Measurements from ENCODE around the gene GABRG3. TPM values are rescaled to one million over a fixed set of nuclear protein-coding genes. Genes with fewer than 3 reads are reported as not detected.
"Not testable (repeated sequence)": the region's sequence is repeated elsewhere in the genome, so short reads cannot be mapped to it uniquely, and the experiment has no call there.

GABRG3 gene
- total and polyA plus RNA-seq, 9 of the 15 experiments (the other 6 are each of a cell fraction or from before 2014, with no cell fraction given): 4.0 to 15.1 (median 11.2) TPM

DNA sequence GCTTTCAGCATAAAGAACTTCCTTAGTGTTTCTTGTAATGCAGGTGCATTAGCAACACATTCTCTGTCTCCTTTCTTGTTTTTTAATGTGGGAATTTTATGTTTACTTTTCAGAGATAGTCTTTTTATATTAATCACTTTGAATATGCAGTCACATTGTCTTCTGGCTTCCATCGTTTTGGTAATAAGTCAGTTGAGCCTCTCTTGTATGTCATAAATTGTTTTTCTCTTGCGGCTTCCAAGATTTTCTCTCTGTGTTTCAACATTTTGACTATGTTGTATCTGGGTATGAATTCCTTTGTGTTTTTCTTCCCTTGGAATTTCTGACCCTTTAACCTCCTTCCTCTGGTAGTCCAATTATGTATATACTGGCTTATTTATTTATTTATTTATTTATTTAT, 25.3 kb downstream of the GABRG3 start (continued):
- TF ChIP-seq MYNN (IDR thresholded peaks at IDR 0.05) (no peak), MYNN (CRISPR knock-in tag; IDR thresholded peaks at IDR 0.05) (no peak), PHF21A (IDR thresholded peaks at IDR 0.05; ENCODE audit: borderline replicate concordance, low read depth) (no peak)

DNA sequence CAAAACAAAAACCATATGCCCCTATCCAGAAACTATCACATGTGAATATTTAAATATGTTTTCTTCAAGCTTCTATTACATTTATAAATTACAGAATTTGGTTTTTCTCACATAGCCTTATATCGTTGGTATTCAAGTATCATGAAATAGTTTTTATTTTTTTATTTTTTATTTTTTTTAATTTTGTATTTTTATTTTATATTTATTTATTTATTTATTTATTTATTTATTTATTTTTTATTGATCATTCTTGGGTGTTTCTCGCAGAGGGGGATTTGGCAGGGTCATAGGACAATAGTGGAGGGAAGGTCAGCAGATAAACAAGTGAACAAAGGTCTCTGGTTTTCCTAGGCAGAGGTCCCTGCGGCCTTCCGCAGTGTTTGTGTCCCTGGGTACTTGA, 32.0 kb downstream of the GABRG3 start:
- H3K27me3 ChIP-seq (ENCODE audit: control insufficient read depth in 2 of 2, insufficient read depth in 2 of 2, low read length in 2 of 2); H3K79me2 ChIP-seq (ENCODE audit: control insufficient read depth, insufficient read depth, low read length); BruUV-seq (replicated peaks); H3K4me3 ChIP-seq; ATAC-seq; CTCF ChIA-PET (ENCODE audit: low intra/inter-chr PET ratio); DNase-seq (ENCODE audit: extremely low read depth in 1 of 4, low spot score in 3 of 4); H4K20me1 ChIP-seq (replicated peaks; ENCODE audit: control insufficient read depth, insufficient read depth, low read length); in situ Hi-C loops (cut with MboI); H3K36me3 ChIP-seq (ENCODE audit: control insufficient read depth, insufficient read depth, low read length); H3K9ac ChIP-seq (ENCODE audit: insufficient read depth in 1 of 2, low read depth in 2 of 2, low read length in 2 of 2); H3K9me1 ChIP-seq (ENCODE audit: control insufficient read depth, insufficient read depth, low read length); H3K4me1 ChIP-seq (replicated peaks in 1 of 2; ENCODE audit: control insufficient read depth in 2 of 2, insufficient read depth in 2 of 2, low read length in 2 of 2); H3K27ac ChIP-seq (ENCODE audit: extremely low read depth, low read depth, low read length); FAIRE-seq; H3K4me2 ChIP-seq (ENCODE audit: insufficient read depth, low read length); intact Hi-C loops (cut with micrococcal nuclease); POLR2A ChIA-PET; H2AFZ ChIP-seq (ENCODE audit: low read depth, low read length); H3K9me3 ChIP-seq (replicated peaks; ENCODE audit: control insufficient read depth, insufficient read depth, low read depth, low read length): not testable (repeated sequence)
- 4% methylated on average over 1 of the region's 4 CpGs for WGBS (ENCODE audit: insufficient coverage, low coverage, missing lambda C conversion rate)

DNA sequence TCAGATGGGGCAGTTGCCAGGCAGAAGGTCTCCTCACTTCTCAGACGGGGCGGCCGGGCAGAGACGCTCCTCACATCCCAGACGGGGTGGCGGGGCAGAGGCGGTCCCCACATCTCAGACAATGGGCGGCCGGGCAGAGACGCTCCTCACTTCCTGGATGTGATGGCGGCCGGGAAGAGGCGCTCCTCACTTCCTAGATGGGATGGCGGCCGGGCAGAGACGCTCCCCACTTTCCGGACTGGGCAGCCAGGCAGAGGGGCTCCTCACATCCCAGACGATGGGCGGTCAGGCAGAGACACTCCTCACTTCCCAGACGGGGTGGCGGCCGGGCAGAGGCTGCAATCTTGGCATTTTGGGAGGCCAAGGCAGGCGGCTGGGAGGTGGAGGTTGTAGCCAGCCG, 33.2 kb downstream of the GABRG3 start:
- CTCF ChIA-PET (ENCODE audit: low intra/inter-chr PET ratio); intact Hi-C loops (cut with micrococcal nuclease); H2AFZ ChIP-seq (ENCODE audit: low read depth, low read length); H3K79me2 ChIP-seq (ENCODE audit: control insufficient read depth, insufficient read depth, low read length); FAIRE-seq; in situ Hi-C loops (cut with MboI); H4K20me1 ChIP-seq (replicated peaks; ENCODE audit: control insufficient read depth, insufficient read depth, low read length); DNase-seq (ENCODE audit: extremely low read depth in 1 of 4, low spot score in 3 of 4); H3K9me3 ChIP-seq (replicated peaks; ENCODE audit: control insufficient read depth, insufficient read depth, low read depth, low read length); POLR2A ChIA-PET; BruUV-seq (replicated peaks); H3K27ac ChIP-seq (ENCODE audit: extremely low read depth, low read depth, low read length); H3K27me3 ChIP-seq (ENCODE audit: control insufficient read depth in 2 of 2, insufficient read depth in 2 of 2, low read length in 2 of 2); H3K9me1 ChIP-seq (ENCODE audit: control insufficient read depth, insufficient read depth, low read length); ATAC-seq; H3K4me3 ChIP-seq; H3K9ac ChIP-seq (ENCODE audit: insufficient read depth in 1 of 2, low read depth in 2 of 2, low read length in 2 of 2); H3K4me1 ChIP-seq (replicated peaks in 1 of 2; ENCODE audit: control insufficient read depth in 2 of 2, insufficient read depth in 2 of 2, low read length in 2 of 2); H3K36me3 ChIP-seq (ENCODE audit: control insufficient read depth, insufficient read depth, low read length); H3K4me2 ChIP-seq (ENCODE audit: insufficient read depth, low read length): not testable (repeated sequence)
- 8% methylated on average over 12 of the region's 24 CpGs for WGBS (ENCODE audit: insufficient coverage, low coverage, missing lambda C conversion rate)

All from K562 (cell line).